ENCODE data around the gene AFAP1.

DNA sequence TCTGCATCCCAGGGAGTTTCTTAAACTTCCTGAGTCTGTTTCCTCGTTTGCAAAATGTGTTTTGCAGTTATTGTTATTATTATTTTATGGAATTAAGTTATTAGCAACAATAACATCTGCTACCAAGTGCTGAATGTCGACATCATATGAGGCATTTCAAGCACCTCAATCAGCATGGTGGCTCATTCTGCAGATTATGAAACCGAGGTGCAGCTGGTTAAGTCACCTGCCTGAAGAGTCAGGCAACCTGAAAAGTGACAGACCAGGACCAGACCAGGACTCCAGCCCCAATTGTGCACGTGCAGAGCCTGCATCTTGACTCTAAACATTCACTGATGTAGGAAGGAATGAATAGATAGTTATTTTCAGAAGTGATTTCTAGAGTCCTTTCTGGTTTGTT lies 99.8 kb downstream of the AFAP1 start:
- TF ChIP-seq ZNF274 (IDR thresholded peaks at IDR 0.05; ENCODE audit: low read depth, low read length), result no peak
- TF ChIP-seq YY1 (IDR thresholded peaks at IDR 0.05; ENCODE audit: insufficient read depth, insufficient read length), result no peak
- TF ChIP-seq SUZ12 (IDR thresholded peaks at IDR 0.05; ENCODE audit: extremely low read depth, insufficient read depth, insufficient read length), result no peak
